Esophagus muscularis mucosa (tissue), 3 donors: ENCODE data around the gene LPCAT2.

Source experiments
- CTCF ChIP-seq, 3 experiments: fragments of 200-600 bp in 2 of 3; fragments of 450-650 bp in 1 of 3; sonication (generic) in 2 of 3; IDR thresholded peaks; one replicate each; pipeline ENCODE4 v1.5.1; 2017 to 2019; ENCODE audit warnings: antibody characterized with exemption in 3 of 3, mild to moderate bottlenecking in 2 of 3, moderate library complexity in 1 of 3
- EP300 ChIP-seq: sonication (generic); formaldehyde crosslinking; IDR thresholded peaks from one replicate; pipeline ENCODE4 v1.6.1; 2017; ENCODE audit warnings: antibody characterized with exemption

DNA sequence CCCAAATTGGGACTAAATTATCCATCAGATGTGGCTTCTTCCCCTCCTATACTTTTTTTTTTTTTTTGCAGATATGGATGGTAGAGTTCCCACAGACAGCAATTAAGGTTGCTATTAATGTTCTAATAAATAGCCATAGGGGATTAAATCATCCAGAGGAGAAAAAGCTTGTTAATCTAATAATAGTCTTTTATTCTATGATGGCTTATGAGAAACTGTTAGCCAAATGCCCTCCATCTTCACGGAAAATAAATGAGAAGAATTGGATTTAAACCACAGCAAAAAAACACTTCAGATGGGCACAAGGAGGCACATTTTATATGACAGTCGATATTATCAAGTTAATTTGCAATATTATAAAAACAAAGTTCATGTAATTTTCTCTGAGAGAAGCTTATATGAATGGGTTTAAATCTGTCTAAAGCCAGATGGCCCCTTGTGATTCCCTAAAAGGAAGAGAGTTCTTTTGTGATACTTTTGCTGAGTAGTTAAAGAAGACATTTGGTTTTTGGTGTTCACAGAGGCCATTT lies 52.5 kb downstream of the LPCAT2 start:
- TF ChIP-seq EP300 = no peak
- no peak for TF ChIP-seq CTCF (IDR thresholded peaks at IDR 0.05)
